NCI-H128 (cell line): Measurements from ENCODE around the gene ZNF22.

Source experiments
- DNase-seq: peaks from one replicate; lab custom pipeline; 2025; ENCODE audit not compliant: unreplicated experiment; lab: John Stamatoyannopoulos, UW

ZNF22 gene

GRCh38 chr10:44963772-44964633 is 36.7 kb upstream of the ZNF22 start:
- DNase-seq = no peak

- DNase-seq = no peak
Observed at GRCh38 chr10:44965104-44965503, 35.6 kb upstream of the ZNF22 start.

- no peak for DNase-seq
Observed at GRCh38 chr10:44965651-44966097, 35.0 kb upstream of the ZNF22 start.

- no peak for DNase-seq
Observed at GRCh38 chr10:44966129-44966815, 34.5 kb upstream of the ZNF22 start.

- DNase-seq = no peak
Observed at GRCh38 chr10:44966816-44967509, 33.8 kb upstream of the ZNF22 start.

- DNase-seq = no peak
Observed at GRCh38 chr10:44967616-44968015, 33.1 kb upstream of the ZNF22 start.

- no peak for DNase-seq
Observed at GRCh38 chr10:44968091-44968490, 32.6 kb upstream of the ZNF22 start.

GRCh38 chr10:44968500-44969400 is 32.0 kb upstream of the ZNF22 start:
- DNase-seq = no peak

GRCh38 chr10:44969854-44970253 is 30.9 kb upstream of the ZNF22 start:
- DNase-seq = no peak

- DNase-seq = no peak
Observed at GRCh38 chr10:44970812-44971395, 29.8 kb upstream of the ZNF22 start.

GRCh38 chr10:44971434-44971833 is 29.3 kb upstream of the ZNF22 start:
- no peak for DNase-seq

- no peak for DNase-seq
Observed at GRCh38 chr10:44971935-44972757, 28.6 kb upstream of the ZNF22 start.

- no peak for DNase-seq
Observed at GRCh38 chr10:44972874-44973306, 27.8 kb upstream of the ZNF22 start.

- DNase-seq = no peak
Observed at GRCh38 chr10:44973323-44974081, 27.2 kb upstream of the ZNF22 start.

GRCh38 chr10:44974082-44974627 is 26.6 kb upstream of the ZNF22 start:
- DNase-seq = no peak

- no peak for DNase-seq
Observed at GRCh38 chr10:44974628-44975430, 25.9 kb upstream of the ZNF22 start.
